ENCODE measurements around the gene ENG. TPM values are rescaled to one million over a fixed set of nuclear protein-coding genes. Genes with fewer than 3 reads are reported as not detected.

The ENG gene
- total RNA-seq, 3 donors from 2014 or later, result 10.7 to 20.3 (median 14.8) TPM

GRCh38 chr9:127796225-127796813, 58.1 kb downstream of the ENG start:
- H3K4me1 Mint-ChIP-seq (ENCODE audit: low read depth), result peaks cover 30% of the 10 kb centered on the region
- no peaks in the 10 kb centered on the region for H3K9me3 Mint-ChIP-seq
- H3K36me3 Mint-ChIP-seq (ENCODE audit: insufficient read depth), result peaks cover 7% of the 10 kb centered on the region
- no peaks in the 10 kb centered on the region for H3K27me3 Mint-ChIP-seq (ENCODE audit: low read depth)
- ATAC-seq, result peak; percentile 12 to 33
- DNase-seq, result no peak
- peak overlapping the region; percentile 36 for H3K4me3 Mint-ChIP-seq

DNA sequence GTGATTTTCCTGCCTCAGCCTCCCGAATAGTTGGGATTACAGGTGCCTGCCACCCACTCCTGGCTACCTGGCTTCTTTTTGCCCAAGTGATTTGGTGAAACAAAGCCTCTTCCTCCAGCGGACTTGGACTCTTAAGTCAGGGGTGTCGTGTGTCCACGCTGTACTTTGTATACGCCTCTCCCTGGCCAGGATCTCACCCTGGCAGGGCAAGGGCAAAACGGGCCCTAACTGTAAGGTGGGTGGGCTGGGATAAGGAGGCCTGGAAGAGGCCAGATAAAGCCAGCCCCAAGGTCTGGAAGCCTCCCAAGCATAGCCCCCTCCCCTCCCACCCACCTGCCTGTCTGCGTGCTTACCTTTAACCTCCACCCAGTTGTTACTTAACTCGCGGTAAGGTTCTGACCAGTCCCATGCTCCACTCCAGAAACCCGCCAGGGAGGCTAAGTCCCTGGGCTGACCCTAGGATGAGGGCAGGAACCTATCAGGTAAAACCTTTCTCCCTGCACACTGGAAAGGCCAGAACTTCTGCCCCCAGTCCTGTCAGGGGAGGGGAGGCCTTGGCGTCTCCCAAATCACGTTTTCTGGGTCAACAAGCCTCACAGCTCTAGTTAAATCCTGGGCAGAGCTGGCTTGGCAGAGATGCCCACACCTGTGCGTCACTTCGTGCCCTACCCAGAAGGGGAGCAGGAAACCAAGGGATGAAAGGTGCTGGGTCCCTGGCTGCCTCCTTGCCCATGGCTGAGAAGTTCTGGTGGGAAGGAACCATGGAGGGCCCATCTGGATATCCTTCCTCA, 60.3 kb downstream of the ENG start:
- H3K4me3 Mint-ChIP-seq, result no peak overlapping the region
- H3K9me3 Mint-ChIP-seq, result no peaks in the 10 kb centered on the region
- no peaks in the 10 kb centered on the region for H3K27me3 Mint-ChIP-seq (ENCODE audit: low read depth)
- DNase-seq (no peak), ATAC-seq (peak in 1 of 2 donors; percentile 13)
- H3K4me1 Mint-ChIP-seq (ENCODE audit: low read depth), result peaks cover 37% of the 10 kb centered on the region
- H3K36me3 Mint-ChIP-seq (ENCODE audit: insufficient read depth), result peaks cover 17% of the 10 kb centered on the region

- ATAC-seq (no peak), DNase-seq (no peak)
- H3K4me1 Mint-ChIP-seq (ENCODE audit: low read depth), result peaks cover 46% of the 10 kb centered on the region
- H3K36me3 Mint-ChIP-seq (ENCODE audit: insufficient read depth), result peaks cover 25% of the 10 kb centered on the region
- H3K27me3 Mint-ChIP-seq (ENCODE audit: low read depth), result no peaks in the 10 kb centered on the region
- no peak overlapping the region for H3K4me3 Mint-ChIP-seq
- no peaks in the 10 kb centered on the region for H3K9me3 Mint-ChIP-seq
Observed at GRCh38 chr9:127793093-127793708, 61.3 kb downstream of the ENG start.

DNA sequence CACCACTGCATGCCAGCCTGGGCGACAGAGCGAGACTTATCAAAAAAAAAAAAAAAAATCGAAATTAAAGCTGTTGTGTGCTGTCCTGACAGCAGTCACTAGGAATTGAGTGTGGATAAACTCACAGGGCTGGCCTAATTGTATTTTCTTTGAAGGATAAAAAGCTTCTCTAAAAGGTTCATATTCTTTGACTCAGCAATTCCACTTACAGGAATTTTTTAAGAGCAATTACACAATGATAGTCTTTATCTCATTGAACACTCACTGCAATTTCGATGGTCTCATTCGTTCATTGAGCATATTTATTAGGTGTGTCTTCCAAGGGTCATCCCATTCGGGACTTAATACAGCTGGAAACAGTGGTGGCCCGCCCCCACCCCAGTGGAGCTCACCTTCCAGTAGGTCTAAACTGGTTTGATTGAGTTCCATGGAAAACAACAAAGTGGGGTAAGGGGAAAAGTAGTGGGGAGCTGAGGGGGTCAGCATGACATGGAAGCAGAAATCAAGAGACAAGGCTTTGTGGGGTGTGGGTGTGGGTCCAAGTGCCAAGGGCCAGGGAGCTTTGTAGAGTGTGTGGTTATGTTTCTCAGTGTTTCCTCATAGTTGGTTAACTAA, 61.9 kb downstream of the ENG start:
- H3K27me3 Mint-ChIP-seq (ENCODE audit: low read depth), result no peaks in the 10 kb centered on the region
- H3K36me3 Mint-ChIP-seq (ENCODE audit: insufficient read depth), result peaks cover 30% of the 10 kb centered on the region
- ATAC-seq (no peak), DNase-seq (no peak)
- peaks cover 48% of the 10 kb centered on the region for H3K4me1 Mint-ChIP-seq (ENCODE audit: low read depth)
- H3K9me3 Mint-ChIP-seq, result no peaks in the 10 kb centered on the region
- H3K4me3 Mint-ChIP-seq, result no peak overlapping the region

DNA sequence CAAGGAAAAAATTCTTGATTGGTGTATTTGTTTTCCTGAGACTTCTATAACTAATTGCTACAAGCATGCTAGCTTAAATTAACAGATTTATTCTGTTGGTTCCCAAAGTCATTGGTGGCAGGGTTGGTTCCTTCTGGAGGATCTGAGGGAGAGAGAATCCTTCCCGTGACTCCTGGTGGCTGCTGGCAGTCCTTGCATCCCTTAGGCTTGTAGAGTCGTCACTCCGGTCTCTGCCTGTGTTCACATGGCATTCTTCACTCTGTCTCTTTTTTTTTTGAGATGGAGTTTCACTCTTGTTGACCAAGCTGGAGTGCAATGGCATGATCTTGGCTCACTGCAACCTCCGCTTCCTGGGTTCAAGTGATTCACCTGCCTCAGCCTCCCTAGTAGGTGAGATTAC, 63.4 kb downstream of the ENG start:
- no peak overlapping the region for H3K4me3 Mint-ChIP-seq
- no peak for DNase-seq
- no peaks in the 10 kb centered on the region for H3K27me3 Mint-ChIP-seq (ENCODE audit: low read depth)
- H3K4me1 Mint-ChIP-seq (ENCODE audit: low read depth), result peaks cover 45% of the 10 kb centered on the region
- H3K36me3 Mint-ChIP-seq (ENCODE audit: insufficient read depth), result peaks cover 38% of the 10 kb centered on the region
- H3K9me3 Mint-ChIP-seq, result no peaks in the 10 kb centered on the region
- ATAC-seq, result no peak

GRCh38 chr9:127790094-127790855, 64.2 kb downstream of the ENG start:
- Mint-ChIP-seq H3K36me3 (ENCODE audit: insufficient read depth) (peaks cover 38% of the 10 kb centered on the region), H3K4me1 (ENCODE audit: low read depth) (peaks cover 41% of the 10 kb centered on the region), H3K9me3 (no peaks in the 10 kb centered on the region)

DNA sequence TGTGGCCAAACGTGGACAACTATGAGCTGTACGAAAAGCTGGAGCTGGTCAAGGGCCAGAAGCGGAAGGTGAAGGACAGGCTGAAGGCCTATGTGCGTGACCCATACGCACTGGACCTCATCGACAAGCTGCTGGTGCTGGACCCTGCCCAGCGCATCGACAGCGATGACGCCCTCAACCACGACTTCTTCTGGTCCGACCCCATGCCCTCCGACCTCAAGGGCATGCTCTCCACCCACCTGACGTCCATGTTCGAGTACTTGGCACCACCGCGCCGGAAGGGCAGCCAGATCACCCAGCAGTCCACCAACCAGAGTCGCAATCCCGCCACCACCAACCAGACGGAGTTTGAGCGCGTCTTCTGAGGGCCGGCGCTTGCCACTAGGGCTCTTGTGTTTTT, 65.3 kb downstream of the ENG start:
- no peak for ATAC-seq
- DNase-seq, result no peak
- H3K4me3 Mint-ChIP-seq, result no peak overlapping the region
- H3K36me3 Mint-ChIP-seq (ENCODE audit: insufficient read depth), result peaks cover 38% of the 10 kb centered on the region
- no peaks in the 10 kb centered on the region for H3K9me3 Mint-ChIP-seq
- H3K27me3 Mint-ChIP-seq (ENCODE audit: low read depth), result no peaks in the 10 kb centered on the region
- H3K4me1 Mint-ChIP-seq (ENCODE audit: low read depth), result peaks cover 49% of the 10 kb centered on the region

More at GRCh38 chr9:127790094-127790855, 64.2 kb downstream of the ENG start:
- H3K4me3 Mint-ChIP-seq, result no peak overlapping the region
- ATAC-seq (no peak), DNase-seq (no peak)
- H3K27me3 Mint-ChIP-seq (ENCODE audit: low read depth), result no peaks in the 10 kb centered on the region

- no peak for DNase-seq
- Mint-ChIP-seq H3K36me3 (ENCODE audit: insufficient read depth) (peaks cover 38% of the 10 kb centered on the region), H3K27me3 (ENCODE audit: low read depth) (no peaks in the 10 kb centered on the region), H3K4me3 (peak overlapping the region; percentile 35), H3K9me3 (no peaks in the 10 kb centered on the region), H3K4me1 (ENCODE audit: low read depth) (peaks cover 56% of the 10 kb centered on the region)
- peak; percentile 8 to 22 for ATAC-seq
Observed at GRCh38 chr9:127788337-127789011, 66.0 kb downstream of the ENG start.

DNA sequence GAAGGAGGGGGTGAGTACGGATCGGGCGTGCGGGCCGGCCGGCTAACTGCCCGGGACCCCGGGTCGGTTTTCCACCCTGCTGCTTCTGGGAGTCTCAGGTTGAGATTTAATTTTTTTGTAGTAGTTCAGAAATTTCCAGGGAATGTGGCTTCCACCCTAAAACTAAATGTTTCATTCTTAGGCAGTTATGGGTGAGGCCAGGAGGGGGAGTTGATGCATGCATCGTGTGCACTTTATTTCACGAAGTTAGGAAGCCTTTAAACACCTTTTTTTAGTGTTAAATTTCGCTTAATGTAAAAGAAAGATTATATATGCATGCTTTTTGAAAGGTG, 67.7 kb downstream of the ENG start:
- H3K9me3 Mint-ChIP-seq, result no peaks in the 10 kb centered on the region
- no peak for ATAC-seq

GRCh38 chr9:127785933-127786772, 68.3 kb downstream of the ENG start, which contains the start of gene CDK9:
Gene CDK9, plus strand, starts transcription at chr9:127786034. Its CDS starts 115 bp downstream, at chr9:127786149.
- peak; percentile 91 for DNase-seq
- Mint-ChIP-seq H3K36me3 (ENCODE audit: insufficient read depth) (peaks cover 31% of the 10 kb centered on the region), H3K27me3 (ENCODE audit: low read depth) (no peaks in the 10 kb centered on the region), H3K4me1 (ENCODE audit: low read depth) (peaks cover 72% of the 10 kb centered on the region), H3K4me3 (peak within 1 kb of the TSS; percentile 95), H3K9me3 (no peaks in the 10 kb centered on the region)
- peak; percentile 73 to 77 for ATAC-seq

More for the DNA sequence above, 67.7 kb downstream of the ENG start:
- peak overlapping the region; percentile 95 for H3K4me3 Mint-ChIP-seq
- no peak for DNase-seq
- H3K36me3 Mint-ChIP-seq (ENCODE audit: insufficient read depth), result peaks cover 31% of the 10 kb centered on the region
- H3K27me3 Mint-ChIP-seq (ENCODE audit: low read depth), result no peaks in the 10 kb centered on the region
- H3K4me1 Mint-ChIP-seq (ENCODE audit: low read depth), result peaks cover 66% of the 10 kb centered on the region

DNA sequence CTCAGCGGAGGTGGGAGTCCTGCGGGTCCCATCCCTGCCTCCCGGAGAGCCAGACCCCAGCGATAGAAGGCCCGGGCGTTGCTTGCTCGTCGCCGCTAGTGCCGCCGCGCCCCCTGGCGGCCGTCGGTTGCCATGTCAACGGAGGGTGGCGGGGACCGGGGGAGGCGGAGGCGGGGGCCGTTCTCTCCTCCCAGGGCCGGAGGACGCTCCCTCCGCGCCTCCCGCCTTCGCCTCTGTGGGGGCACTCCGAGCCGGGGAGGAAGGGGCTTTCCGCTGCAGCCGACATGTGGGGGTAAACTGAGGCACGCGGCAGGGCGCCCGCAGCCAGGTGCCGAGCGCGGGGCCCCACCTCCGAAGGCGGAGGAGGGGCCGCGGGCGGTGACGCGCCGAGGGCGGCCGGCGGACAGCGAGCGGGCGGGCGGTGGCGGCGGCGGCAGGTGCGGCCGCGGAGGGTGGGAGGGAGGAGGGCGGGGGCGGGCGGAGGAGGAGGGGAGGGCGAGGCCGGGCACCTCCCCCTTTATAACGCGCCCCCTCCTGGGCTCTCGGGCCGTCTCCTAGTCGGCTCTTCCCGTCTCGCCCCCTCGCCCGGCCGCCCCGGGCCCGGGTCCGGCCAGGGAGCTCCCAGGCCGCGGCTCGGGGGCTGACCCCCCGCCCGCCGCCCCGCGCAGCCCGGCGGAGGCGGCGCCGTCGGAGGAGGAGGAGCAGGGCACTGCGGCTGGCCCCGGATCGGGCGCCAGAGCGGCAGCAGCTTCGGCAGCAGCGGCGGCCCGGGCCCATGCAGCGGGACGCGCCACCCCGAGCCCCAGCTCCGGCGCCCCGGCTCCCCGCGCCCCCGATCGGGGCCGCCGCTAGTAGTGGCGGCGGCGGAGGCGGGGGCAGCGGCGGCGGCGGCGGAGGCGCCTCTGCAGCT, 69.2 kb downstream of the ENG start:
- ATAC-seq, result peak; percentile 57 to 61
- H3K27me3 Mint-ChIP-seq (ENCODE audit: low read depth), result no peaks in the 10 kb centered on the region
- DNase-seq, result peak; percentile 87
- peak overlapping the region; percentile 95 for H3K4me3 Mint-ChIP-seq
- H3K36me3 Mint-ChIP-seq (ENCODE audit: insufficient read depth), result peaks cover 29% of the 10 kb centered on the region
- no peaks in the 10 kb centered on the region for H3K9me3 Mint-ChIP-seq
- peaks cover 75% of the 10 kb centered on the region for H3K4me1 Mint-ChIP-seq (ENCODE audit: low read depth)

Measured in activated T-cell treated with anti-CD3 and anti-CD28 coated beads, Interleukin-2, amount 50 U/mL, for 4 hours (primary cell).